Measurements from ENCODE around the gene NKAIN2. TPM values are rescaled to one million over a fixed set of nuclear protein-coding genes. Genes with fewer than 3 reads are reported as not detected.

The NKAIN2 gene
- total and polyA plus RNA-seq, 2 donors (not counting 3 experiments of a cell fraction or from before 2014, with no cell fraction given), result 0.03 TPM; not detected in 1

DNA sequence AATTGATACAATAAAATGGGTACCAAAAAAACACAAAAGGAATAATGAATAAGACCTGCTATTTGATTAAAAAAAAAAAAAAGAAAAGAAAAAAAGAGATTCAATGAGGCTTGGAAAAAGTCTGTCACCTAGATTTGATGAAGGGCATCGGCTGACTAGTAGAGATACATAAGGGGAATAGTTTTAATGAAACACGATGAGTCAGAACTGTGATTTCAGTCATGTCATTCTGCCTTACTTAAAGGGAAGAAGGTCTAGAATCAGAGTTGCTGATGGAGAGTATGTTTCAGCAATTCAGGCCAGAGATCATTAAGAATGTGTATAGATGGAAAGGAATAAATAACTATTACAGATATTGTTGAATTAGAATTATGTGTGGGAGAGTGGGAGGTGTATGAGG is 592.7 kb downstream of the NKAIN2 start:
- POLR2A ChIA-PET, result no interaction called here

DNA sequence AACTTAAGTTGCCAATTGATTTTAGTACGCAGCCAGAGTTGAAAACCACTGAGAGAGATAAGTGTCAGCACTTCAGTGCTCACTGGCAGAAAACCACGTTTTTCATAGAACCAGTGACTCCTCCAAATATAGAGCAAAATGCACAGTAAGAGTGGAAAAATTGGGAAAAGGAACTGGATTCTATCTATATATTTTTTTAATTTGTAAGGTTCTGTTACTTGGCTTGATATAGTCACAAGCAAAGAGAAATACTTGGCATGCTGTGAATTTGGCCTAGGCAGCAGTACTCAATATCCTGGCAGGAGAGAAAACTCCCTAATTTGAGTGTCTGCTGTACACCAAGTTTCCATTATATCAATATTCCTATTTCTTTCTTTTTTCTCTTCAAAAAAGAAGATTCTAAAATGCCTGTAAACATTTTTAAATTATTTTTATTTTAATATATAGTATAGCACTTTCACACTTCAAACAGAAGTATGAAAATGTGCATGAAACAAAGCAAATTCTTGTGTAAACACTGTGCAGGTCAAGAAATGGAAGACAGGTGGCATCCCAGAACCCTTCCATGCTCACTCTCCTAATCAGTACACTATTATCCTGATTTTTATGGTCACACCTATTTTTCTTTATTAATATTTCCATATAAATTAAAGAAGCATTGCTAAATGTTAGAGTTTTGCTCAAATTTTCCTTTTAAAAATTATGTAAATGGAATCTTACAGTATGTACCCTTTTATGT is 596.8 kb downstream of the NKAIN2 start:
- H3K4me3 ChIP-seq (replicated peaks in 1 of 3; ENCODE audit: insufficient read depth in 1 of 3, low read depth in 1 of 3, low read length in 3 of 3), result no peak overlapping the region
- no peaks in the 10 kb centered on the region for H4K20me1 ChIP-seq (replicated peaks; ENCODE audit: control insufficient read depth, extremely low read depth, insufficient read depth, low read length)
- no TSS peak for BruUV-seq (replicated peaks)
- H3K9me3 ChIP-seq (replicated peaks; ENCODE audit: control insufficient read depth, insufficient read depth, low read length), result no peaks in the 10 kb centered on the region
- FAIRE-seq (no peak), DNase-seq (ENCODE audit: low read depth, low spot score) (no peak)
- H3K4me2 ChIP-seq (ENCODE audit: insufficient read depth, low read length), result no peak overlapping the region
- H3K36me3 ChIP-seq (ENCODE audit: control insufficient read depth in 2 of 2, extremely low read depth in 1 of 2, insufficient read depth in 2 of 2, low read length in 2 of 2), result no peaks in the 10 kb centered on the region
- dilution Hi-C loops (cut with MboI; ENCODE audit: extremely low pct_ligation_motif_present, low sequenced_read_pairs), result no loop called here
- no peaks in the 10 kb centered on the region for H3K79me2 ChIP-seq (ENCODE audit: control insufficient read depth, insufficient read depth, low read length)
- intact Hi-C loops (cut with micrococcal nuclease), result loop anchor here (2.0 kb wide), 1 partner anchor 358 kb away; no protein-coding TSS in a partner anchor
- no peaks in the 10 kb centered on the region for H3K9me1 ChIP-seq (replicated peaks; ENCODE audit: control insufficient read depth, extremely low read depth, insufficient read depth, low read length)
- no peaks in the 10 kb centered on the region for H3K4me1 ChIP-seq (ENCODE audit: control insufficient read depth, extremely low read depth, insufficient read depth, low read length)
- POLR2A ChIA-PET, result no interaction called here
- H3K9ac ChIP-seq (replicated peaks; ENCODE audit: extremely low read depth, insufficient read depth, low read length), result no peak overlapping the region
- no peak overlapping the region for H3K27ac ChIP-seq (ENCODE audit: insufficient read depth, low read depth, low read length)
- no peaks in the 10 kb centered on the region for H3K27me3 ChIP-seq (ENCODE audit: control insufficient read depth in 2 of 2, insufficient read depth in 2 of 2, low read length in 2 of 2)
- TF ChIP-seq, protein P1, sequence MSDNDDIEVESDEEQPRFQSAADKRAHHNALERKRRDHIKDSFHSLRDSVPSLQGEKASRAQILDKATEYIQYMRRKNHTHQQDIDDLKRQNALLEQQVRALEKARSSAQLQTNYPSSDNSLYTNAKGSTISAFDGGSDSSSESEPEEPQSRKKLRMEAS (IDR thresholded peaks at IDR 0.05; ENCODE audit: insufficient read depth, insufficient read length), result no peak
- TF ChIP-seq, protein P2, sequence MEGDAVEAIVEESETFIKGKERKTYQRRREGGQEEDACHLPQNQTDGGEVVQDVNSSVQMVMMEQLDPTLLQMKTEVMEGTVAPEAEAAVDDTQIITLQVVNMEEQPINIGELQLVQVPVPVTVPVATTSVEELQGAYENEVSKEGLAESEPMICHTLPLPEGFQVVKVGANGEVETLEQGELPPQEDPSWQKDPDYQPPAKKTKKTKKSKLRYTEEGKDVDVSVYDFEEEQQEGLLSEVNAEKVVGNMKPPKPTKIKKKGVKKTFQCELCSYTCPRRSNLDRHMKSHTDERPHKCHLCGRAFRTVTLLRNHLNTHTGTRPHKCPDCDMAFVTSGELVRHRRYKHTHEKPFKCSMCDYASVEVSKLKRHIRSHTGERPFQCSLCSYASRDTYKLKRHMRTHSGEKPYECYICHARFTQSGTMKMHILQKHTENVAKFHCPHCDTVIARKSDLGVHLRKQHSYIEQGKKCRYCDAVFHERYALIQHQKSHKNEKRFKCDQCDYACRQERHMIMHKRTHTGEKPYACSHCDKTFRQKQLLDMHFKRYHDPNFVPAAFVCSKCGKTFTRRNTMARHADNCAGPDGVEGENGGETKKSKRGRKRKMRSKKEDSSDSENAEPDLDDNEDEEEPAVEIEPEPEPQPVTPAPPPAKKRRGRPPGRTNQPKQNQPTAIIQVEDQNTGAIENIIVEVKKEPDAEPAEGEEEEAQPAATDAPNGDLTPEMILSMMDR (IDR thresholded peaks at IDR 0.05; ENCODE audit: extremely low read depth in 1 of 2, insufficient read depth in 1 of 2, low read depth in 1 of 2, low read length in 2 of 2), result peak in 1 of 2 donors; percentile 10
- TF ChIP-seq GATA2 (IDR thresholded peaks at IDR 0.05; ENCODE audit: insufficient read depth, insufficient read length, low read depth, low read length) (no peak), JUN (IDR thresholded peaks at IDR 0.05; ENCODE audit: borderline replicate concordance, insufficient read depth, insufficient read length, low read depth) (no peak), MYC (IDR thresholded peaks at IDR 0.05; ENCODE audit: low read depth, low read length) (no peak), EZH2 (IDR thresholded peaks at IDR 0.05; ENCODE audit: borderline replicate concordance, low read depth, low read length, severe bottlenecking) (no peak)
- CTCF ChIA-PET, result interaction anchor here (0.7 to 1.2 kb wide), 2 partner anchors 11 to 454 kb away, joined by 3 read pairs; no protein-coding TSS in a partner anchor
- no peak overlapping the region for H2AFZ ChIP-seq (ENCODE audit: low read depth, low read length)

More for the DNA sequence above, 592.7 kb downstream of the NKAIN2 start:
- CTCF ChIA-PET, result no interaction called here
- Histone ChIP-seq H3K9me1 (replicated peaks; ENCODE audit: control insufficient read depth, extremely low read depth, insufficient read depth, low read length) (no peaks in the 10 kb centered on the region), H3K27ac (ENCODE audit: insufficient read depth, low read depth, low read length) (no peak overlapping the region), H3K9ac (replicated peaks; ENCODE audit: extremely low read depth, insufficient read depth, low read length) (no peak overlapping the region), H3K9me3 (replicated peaks; ENCODE audit: control insufficient read depth, insufficient read depth, low read length) (no peaks in the 10 kb centered on the region), H3K4me1 (ENCODE audit: control insufficient read depth, extremely low read depth, insufficient read depth, low read length) (no peaks in the 10 kb centered on the region), H3K4me3 (replicated peaks in 1 of 3; ENCODE audit: insufficient read depth in 1 of 3, low read depth in 1 of 3, low read length in 3 of 3) (no peak overlapping the region), H3K27me3 (ENCODE audit: control insufficient read depth in 2 of 2, insufficient read depth in 2 of 2, low read length in 2 of 2) (no peaks in the 10 kb centered on the region), H3K36me3 (ENCODE audit: control insufficient read depth in 2 of 2, extremely low read depth in 1 of 2, insufficient read depth in 2 of 2, low read length in 2 of 2) (no peaks in the 10 kb centered on the region), H4K20me1 (replicated peaks; ENCODE audit: control insufficient read depth, extremely low read depth, insufficient read depth, low read length) (no peaks in the 10 kb centered on the region), H3K4me2 (ENCODE audit: insufficient read depth, low read length) (no peak overlapping the region), H2AFZ (ENCODE audit: low read depth, low read length) (no peak overlapping the region), H3K79me2 (ENCODE audit: control insufficient read depth, insufficient read depth, low read length) (no peaks in the 10 kb centered on the region)
- dilution Hi-C loops (cut with MboI; ENCODE audit: extremely low pct_ligation_motif_present, low sequenced_read_pairs) (no loop called here), intact Hi-C loops (cut with micrococcal nuclease) (no loop called here)
- DNase-seq (ENCODE audit: low read depth, low spot score) (no peak), FAIRE-seq (no peak)
- no TSS peak for BruUV-seq (replicated peaks)
- no peak for TF ChIP-seq FOS (IDR thresholded peaks at IDR 0.05; ENCODE audit: borderline replicate concordance, insufficient read depth, low read length)
- TF ChIP-seq POLR2A (IDR thresholded peaks at IDR 0.05; ENCODE audit: low read depth, low read length), result no peak
- no peak for TF ChIP-seq POLR2AphosphoS5 (IDR thresholded peaks at IDR 0.05; ENCODE audit: insufficient read depth, low read depth, low read length)
- TF ChIP-seq EZH2 (IDR thresholded peaks at IDR 0.05; ENCODE audit: borderline replicate concordance, low read depth, low read length, severe bottlenecking), result no peak
- no peak for TF ChIP-seq MYC (IDR thresholded peaks at IDR 0.05; ENCODE audit: low read depth, low read length)
- no peak for TF ChIP-seq GATA2 (IDR thresholded peaks at IDR 0.05; ENCODE audit: insufficient read depth, insufficient read length, low read depth, low read length)
- TF ChIP-seq JUN (IDR thresholded peaks at IDR 0.05; ENCODE audit: borderline replicate concordance, insufficient read depth, insufficient read length, low read depth), result no peak
- TF ChIP-seq, protein P1 (IDR thresholded peaks at IDR 0.05; ENCODE audit: insufficient read depth, insufficient read length), result no peak
